A172 (cell line): Measurements from ENCODE around the gene CDX1. TPM values are rescaled to one million over a fixed set of nuclear protein-coding genes. Genes with fewer than 3 reads are reported as not detected.

ENCODE experiments used
- DNase-seq: peaks from one replicate; pipeline ENCODE4 v3.0.0-alpha.2; 2015; ENCODE audit warnings: low spot score
- total RNA-seq: library from RNA; depleted of rRNA; stranded (reverse); fragments of >200 nt; shearing (Covaris generic); gene quantifications from 2 replicates; pipeline ENCODE4 v1.2.3, GENCODE V29; 2014

Gene CDX1
- total RNA-seq, 1 experiment from 2014 or later = not detected

GRCh38 chr5:150163035-150163434, 3.5 kb upstream of the CDX1 start:
- DNase-seq = no peak

GRCh38 chr5:150163547-150164059, 3.0 kb upstream of the CDX1 start:
- no peak for DNase-seq

DNA sequence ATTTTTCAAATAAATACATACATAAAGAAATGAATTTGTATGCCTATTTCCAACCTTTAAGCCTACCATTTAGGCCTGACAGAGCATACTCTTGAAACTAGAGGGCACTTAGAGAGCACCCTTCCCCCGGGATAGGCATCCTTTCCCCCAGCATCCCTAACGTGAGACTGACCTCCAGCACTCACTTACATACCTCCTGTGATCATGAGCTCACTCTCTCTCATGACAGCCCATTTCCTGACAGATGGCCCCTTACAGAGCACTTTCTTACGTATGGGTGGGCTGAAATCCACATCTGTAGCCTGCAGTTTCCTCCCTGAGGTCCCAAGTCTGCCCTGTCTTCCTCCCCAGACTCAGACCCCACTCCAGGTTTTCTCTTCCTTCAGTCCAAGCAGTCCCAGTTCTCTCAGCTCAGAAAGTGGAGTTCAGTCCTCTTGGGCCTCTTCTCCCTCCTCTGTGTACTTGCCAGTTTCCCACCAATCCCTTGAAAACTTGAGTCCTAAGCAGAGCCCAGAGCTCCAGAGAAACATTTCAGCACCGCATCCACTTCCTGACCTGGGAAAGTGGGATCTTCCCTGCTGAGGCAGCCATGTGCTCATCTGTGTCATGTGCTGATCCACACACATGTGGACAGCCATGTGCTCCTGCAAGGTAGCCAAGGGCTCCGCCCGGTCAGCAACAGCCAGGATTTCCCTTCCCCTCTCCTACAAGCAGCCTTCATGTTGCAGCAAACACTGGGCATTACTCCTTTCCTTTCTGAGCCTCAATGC, 2.2 kb upstream of the CDX1 start:
- DNase-seq = no peak

GRCh38 chr5:150166037-150166649, 435 bp upstream of the CDX1 start:
- no peak for DNase-seq

GRCh38 chr5:150167512-150167850, 903 bp downstream of the CDX1 start:
- no peak for DNase-seq

DNA sequence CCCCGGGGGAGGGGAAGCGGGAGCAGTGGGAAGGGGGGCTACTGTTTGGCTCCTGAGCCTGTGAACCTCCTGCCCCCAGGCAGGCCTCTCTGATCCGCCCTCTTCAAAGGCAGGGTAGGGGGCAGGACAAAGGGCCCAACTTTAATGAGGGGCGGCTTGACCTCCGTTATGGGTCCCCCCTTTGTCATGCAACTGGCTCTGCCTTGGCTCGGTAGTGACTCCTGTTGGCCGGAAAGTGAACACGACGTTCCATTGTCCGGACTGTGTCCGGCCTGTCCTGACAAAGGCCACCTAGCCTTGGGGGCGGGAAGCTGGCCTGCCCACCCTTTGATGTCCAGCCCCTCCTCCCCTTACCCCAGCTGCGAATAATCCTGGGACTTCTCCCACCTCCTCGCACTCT, 1.3 kb downstream of the CDX1 start:
- DNase-seq = no peak

- no peak for DNase-seq
Observed at GRCh38 chr5:150168864-150169263, 2.3 kb downstream of the CDX1 start.

GRCh38 chr5:150172145-150172544, 5.6 kb downstream of the CDX1 start:
- no peak for DNase-seq

DNA sequence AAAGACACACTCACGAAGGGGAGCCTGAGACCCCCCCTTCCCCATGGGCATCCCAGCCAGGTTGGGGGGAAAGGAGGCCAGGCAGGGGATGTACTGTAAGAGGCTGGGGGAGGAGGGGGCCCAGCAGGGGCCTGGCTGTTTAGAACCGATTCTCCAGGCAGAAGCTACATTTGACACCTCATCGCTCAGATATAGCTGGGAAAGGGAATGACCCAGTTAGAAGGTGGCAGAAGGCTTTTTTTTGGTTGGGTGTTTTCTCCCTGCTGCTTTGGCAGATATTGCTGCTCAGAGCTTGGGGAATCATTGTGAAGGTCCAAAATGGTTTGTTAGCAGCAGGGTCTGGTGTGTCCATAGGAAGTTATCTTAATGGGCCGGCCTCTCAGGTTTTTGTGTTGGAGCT, 6.0 kb downstream of the CDX1 start:
- DNase-seq = no peak

DNA sequence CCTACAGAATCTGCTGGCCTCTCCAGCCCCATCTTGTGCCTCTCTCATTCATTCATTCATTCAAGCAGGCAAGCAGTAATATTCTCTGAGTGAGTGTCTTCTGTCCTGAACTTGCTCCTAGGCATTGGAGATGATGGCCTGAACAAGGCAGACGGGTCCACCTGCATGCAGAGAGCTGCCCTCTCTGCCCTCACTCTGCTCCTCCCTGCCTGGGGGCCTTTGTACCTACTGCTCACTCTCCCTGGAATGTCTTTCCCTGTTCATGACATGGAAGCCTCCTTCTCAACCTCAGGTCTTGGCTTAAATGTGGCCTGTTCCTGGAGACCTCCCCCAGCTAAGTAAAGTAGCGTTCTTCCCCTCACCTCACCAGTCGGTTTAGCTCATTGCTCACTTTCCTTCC, 6.6 kb downstream of the CDX1 start:
- DNase-seq = no peak

DNA sequence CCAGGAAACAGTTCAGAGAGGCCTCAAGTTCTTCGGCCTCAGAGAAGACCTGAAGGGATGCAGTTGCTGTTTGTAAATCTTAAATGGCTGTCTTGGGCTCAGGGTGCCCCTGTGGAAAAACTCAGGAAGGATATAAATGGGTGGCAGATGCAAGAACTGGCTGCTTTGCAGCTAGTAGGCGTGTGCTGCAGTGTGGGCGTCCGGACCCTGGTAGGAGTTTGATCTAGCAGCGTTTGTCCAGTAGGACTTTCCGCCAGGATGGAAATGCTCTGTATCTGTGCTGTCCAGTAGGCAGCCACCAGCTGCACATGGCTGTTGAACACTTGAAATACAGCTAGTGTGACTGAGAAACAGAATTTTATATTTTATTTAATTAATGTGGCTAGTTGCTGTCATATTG, 7.7 kb downstream of the CDX1 start:
- no peak for DNase-seq

GRCh38 chr5:150175076-150175475, 8.5 kb downstream of the CDX1 start:
- DNase-seq = no peak

GRCh38 chr5:150175536-150175935, 9.0 kb downstream of the CDX1 start:
- no peak for DNase-seq

DNA sequence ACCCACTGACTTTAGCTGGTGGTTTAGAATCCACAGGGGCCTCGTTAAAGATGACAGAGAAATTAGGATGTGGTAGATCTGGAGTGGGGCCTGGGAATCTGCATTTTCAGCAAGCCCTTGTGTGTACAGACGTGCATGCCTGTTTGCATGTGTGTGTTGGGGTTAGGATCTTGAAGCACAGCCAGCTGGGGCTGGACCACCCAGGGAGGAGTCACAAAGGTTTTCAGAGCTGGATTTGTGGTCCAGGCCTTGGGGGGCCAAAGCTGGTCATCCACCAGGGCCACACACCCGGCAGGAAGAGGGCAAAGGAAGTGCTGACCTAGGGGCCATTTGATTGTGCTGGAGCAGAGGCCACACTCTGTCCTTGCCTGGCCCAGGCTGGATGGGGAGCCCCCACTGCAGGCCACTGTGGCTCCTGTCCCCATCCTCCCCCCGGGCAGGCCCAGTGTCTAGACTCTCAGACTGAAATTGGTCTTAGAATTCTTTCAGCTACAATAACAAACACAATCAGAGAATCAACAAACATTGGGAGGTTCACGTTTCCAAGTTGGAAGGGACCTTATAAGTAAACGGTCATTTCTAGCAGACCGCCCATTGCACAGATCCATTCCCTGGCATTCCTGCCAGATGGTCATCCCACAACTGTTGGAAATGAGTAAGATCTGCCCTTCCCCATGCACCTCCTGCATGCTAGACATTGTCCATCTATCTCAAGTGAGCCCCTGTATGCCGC, 10.3 kb downstream of the CDX1 start:
- no peak for DNase-seq

DNA sequence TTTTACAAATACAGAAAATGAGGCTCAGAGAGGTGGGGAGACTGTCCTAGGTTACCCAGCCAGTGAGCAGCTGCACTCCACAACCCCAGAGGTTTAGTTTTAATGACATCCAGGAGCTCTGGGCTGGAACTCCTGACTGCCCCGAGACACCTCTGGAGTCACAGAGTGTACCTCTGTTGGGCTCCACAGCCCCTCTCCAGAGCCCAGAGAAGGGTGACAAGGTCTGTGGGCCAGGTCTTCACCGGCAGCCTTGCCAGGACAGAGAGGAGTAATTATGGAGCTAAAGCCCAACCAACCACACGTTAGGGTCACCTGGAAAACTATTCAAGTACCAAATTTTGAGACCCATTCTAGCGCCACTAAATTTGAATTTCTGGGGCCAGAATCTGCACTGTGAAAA, 11.1 kb downstream of the CDX1 start:
- DNase-seq = no peak

DNA sequence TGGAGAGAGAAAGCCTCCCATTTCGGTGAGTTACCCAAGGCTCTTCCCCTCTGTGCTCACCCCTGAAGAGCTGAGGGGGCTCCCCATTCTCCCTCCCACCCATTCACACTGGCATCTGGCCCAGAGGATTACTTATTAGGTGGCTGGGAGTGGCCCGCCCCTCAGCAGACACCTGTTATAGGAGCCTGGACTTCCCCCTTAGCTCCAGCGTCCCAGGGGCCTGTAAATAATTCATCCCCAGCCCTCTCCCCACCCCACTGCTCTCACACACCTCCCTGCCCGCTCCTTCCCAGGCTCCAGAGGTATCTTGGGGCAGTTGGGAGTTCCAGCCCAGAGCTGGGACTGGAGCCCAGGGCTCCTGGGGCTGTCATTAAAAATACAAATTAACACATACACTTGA, 11.7 kb downstream of the CDX1 start:
- no peak for DNase-seq

GRCh38 chr5:150179019-150179620, 12.5 kb downstream of the CDX1 start:
- no peak for DNase-seq

GRCh38 chr5:150180241-150181026, 13.9 kb downstream of the CDX1 start:
- no peak for DNase-seq

DNA sequence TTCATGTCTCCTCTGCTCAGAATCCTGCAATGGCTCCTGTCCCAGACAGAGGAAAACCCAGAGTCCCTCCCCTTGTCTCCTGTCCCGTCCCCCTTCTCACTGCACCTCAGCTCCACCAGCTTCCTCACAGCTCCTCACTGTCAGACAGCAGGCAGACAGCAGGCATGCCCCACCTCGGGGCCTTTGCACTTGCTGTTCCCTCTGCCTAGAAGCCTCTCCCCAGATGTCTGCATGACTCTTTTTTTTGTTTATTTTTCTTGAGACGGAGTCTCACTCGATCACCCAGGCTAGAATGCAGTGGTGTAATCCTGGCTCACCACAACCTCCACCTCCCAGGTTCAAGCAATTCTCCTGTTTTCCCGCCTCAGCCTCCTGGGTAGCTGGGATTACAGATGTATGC, 14.4 kb downstream of the CDX1 start:
- no peak for DNase-seq

DNA sequence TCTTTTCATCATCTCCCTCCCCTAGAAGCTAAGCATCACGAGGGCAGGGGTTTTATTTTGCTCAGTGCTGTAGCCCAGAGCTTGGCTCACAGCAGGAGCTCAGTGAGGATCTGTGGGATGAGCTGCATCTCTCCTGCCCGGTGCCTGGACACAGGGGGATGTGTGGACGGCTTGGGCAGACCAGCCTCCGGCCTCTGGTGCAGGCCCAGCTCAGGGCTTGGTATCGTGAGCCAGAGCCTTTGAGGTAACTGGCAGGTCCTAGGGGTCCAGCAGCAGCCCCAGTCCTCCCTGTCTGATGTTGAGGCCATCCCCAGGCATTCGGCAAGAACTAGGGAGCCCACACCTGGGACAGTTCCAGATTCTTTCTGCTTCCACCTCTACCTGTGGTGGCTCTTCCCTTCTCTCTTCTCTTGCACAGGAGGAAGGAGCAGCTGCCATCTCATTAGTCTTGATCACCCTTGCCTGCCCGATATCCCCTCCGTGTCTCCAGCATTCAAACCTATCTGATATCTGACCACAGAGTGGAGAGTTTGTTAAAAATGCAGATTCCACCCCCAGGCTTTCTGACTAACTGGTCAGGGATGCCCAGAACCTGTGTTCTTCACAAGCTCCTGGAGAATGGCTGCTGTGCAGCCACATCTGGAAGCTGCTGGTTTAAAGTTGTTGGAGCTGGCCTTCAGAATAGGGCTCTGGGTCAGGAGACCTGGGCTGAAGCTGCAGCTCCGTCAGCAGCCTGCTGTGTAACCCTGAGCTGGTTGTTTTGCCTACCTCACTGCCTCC, 15.4 kb downstream of the CDX1 start:
- no peak for DNase-seq

- DNase-seq = no peak
Observed at GRCh38 chr5:150182774-150183173, 16.2 kb downstream of the CDX1 start.
